Endothelial cell of umbilical vein (primary cell): ENCODE results near the gene ANKRD18B. TPM values are rescaled to one million over a fixed set of nuclear protein-coding genes. Genes with fewer than 3 reads are reported as not detected.
"Not testable (repeated sequence)": the region's sequence is repeated elsewhere in the genome, so short reads cannot be mapped to it uniquely, and the experiment has no call there.

Source experiments
- BruUV-seq: library from RNA; stranded (reverse); fragments of 400-500 nt; replicated peaks from 2 replicates; lab custom pipeline; 2021; lab: Mats Ljungman, UMichigan
- CTCF ChIA-PET: fragments of 300-600, 350-600 bp; sonication (Branson Sonifier 250); formaldehyde crosslinking; loops from one replicate; lab custom pipeline; 2021; ENCODE audit warnings: antibody characterized with exemption, inconsistent platforms; lab: Charles Lee
- POLR2A ChIA-PET: fragments of 300-600, 350-600 bp; sonication (Branson Sonifier 250); formaldehyde crosslinking; loops from one replicate; lab custom pipeline; 2021; ENCODE audit warnings: antibody characterized with exemption, inconsistent platforms; lab: Charles Lee
- DNase-seq: peaks from one replicate; pipeline ENCODE4 v3.0.0-alpha.2; 2011; ENCODE audit warnings: low read depth, low spot score
- FAIRE-seq: peaks from 2 replicates; lab custom pipeline; 2011; peaks lifted over from hg19 to GRCh38; lab: Jason Lieb, UNC
- H2AFZ ChIP-seq: 2 replicates; pipeline ENCODE4 v1.6.0; 2012; ENCODE audit warnings: low read depth, low read length, control low read depth, inconsistent platforms
- H3K27ac ChIP-seq: 2 replicates; pipeline ENCODE4 v1.5.1; 2011; ENCODE audit warnings: low read depth, mild to moderate bottlenecking, control low read depth, low read length, moderate library complexity; ENCODE audit not compliant: insufficient read depth
- H3K27me3 ChIP-seq, 2 experiments: 2 replicates each; pipeline versions ENCODE4 v1.6.0 to v1.6.1; 2011; ENCODE audit warnings: low read length in 2 of 2, mixed read lengths in 1 of 2; ENCODE audit not compliant: control insufficient read depth in 2 of 2, insufficient read depth in 2 of 2
- H3K36me3 ChIP-seq, 2 experiments: 2 replicates in 1 of 2; 3 replicates in 1 of 2; pipeline ENCODE4 v1.5.1; 2011; ENCODE audit warnings: low read length in 2 of 2, mild to moderate bottlenecking in 1 of 2, moderate library complexity in 1 of 2; ENCODE audit not compliant: control insufficient read depth in 2 of 2, insufficient read depth in 2 of 2; ENCODE audit errors: extremely low read depth in 1 of 2
- H3K4me1 ChIP-seq: 3 replicates; pipeline ENCODE4 v1.5.1; 2011; ENCODE audit warnings: mild to moderate bottlenecking, low read length; ENCODE audit not compliant: control insufficient read depth, insufficient read depth; ENCODE audit errors: extremely low read depth
- H3K4me2 ChIP-seq: 2 replicates; pipeline ENCODE4 v1.6.1; 2011; ENCODE audit warnings: low read length, control low read depth, mixed read lengths; ENCODE audit not compliant: insufficient read depth
- H3K4me3 ChIP-seq, 3 experiments: fragments of 200-600 bp in 1 of 3; sonication (generic), shearing (Covaris generic) in 1 of 3; replicated peaks in 1 of 3; 2 replicates each; pipeline ENCODE4 v1.5.1; 2011 to 2016; ENCODE audit warnings: control low read depth in 3 of 3, low read length in 3 of 3, mild to moderate bottlenecking in 2 of 3, inconsistent platforms in 1 of 3, low read depth in 1 of 3, moderate library complexity in 1 of 3; ENCODE audit not compliant: insufficient read depth in 1 of 3
- H3K79me2 ChIP-seq: 2 replicates; pipeline ENCODE4 v1.6.0; 2012; ENCODE audit warnings: low read length, inconsistent platforms; ENCODE audit not compliant: control insufficient read depth, insufficient read depth
- H3K9ac ChIP-seq: replicated peaks from 2 replicates; pipeline ENCODE3; 2011; ENCODE audit warnings: low read length, control low read depth; ENCODE audit not compliant: insufficient read depth; ENCODE audit errors: extremely low read depth
- H3K9me1 ChIP-seq: replicated peaks from 3 replicates; pipeline ENCODE4 v1.6.0; 2011; ENCODE audit warnings: mild to moderate bottlenecking, low read length; ENCODE audit not compliant: control insufficient read depth, insufficient read depth; ENCODE audit errors: extremely low read depth
- H3K9me3 ChIP-seq: replicated peaks from 2 replicates; pipeline ENCODE4 v1.5.1; 2012; ENCODE audit warnings: low read length, inconsistent platforms; ENCODE audit not compliant: control insufficient read depth, insufficient read depth
- H4K20me1 ChIP-seq: replicated peaks from 2 replicates; pipeline ENCODE3; 2011; ENCODE audit warnings: mild to moderate bottlenecking, low read length; ENCODE audit not compliant: control insufficient read depth, insufficient read depth; ENCODE audit errors: extremely low read depth
- CTCF ChIP-seq, 2 donors: IDR thresholded peaks; 1 replicate in 1 of 2; 2 replicates in 1 of 2; pipeline ENCODE4 v1.5.1; 2011; ENCODE audit warnings: low read length in 2 of 2, mild to moderate bottlenecking in 2 of 2, moderate library complexity in 2 of 2, control low read depth in 1 of 2, inconsistent platforms in 1 of 2, low read depth in 1 of 2; ENCODE audit not compliant: insufficient read depth in 1 of 2; ENCODE audit errors: extremely low read depth in 1 of 2
- EZH2 ChIP-seq: IDR thresholded peaks from 2 replicates; pipeline ENCODE4 v1.6.1; 2012; ENCODE audit warnings: borderline replicate concordance, low read depth, mild to moderate bottlenecking, moderate library complexity, low read length, inconsistent platforms; ENCODE audit not compliant: severe bottlenecking
- FOS ChIP-seq: IDR thresholded peaks from 2 replicates; pipeline ENCODE4 v1.6.1; 2011; ENCODE audit warnings: mild to moderate bottlenecking, low read length, moderate library complexity, borderline replicate concordance; ENCODE audit not compliant: insufficient read depth
- GATA2 ChIP-seq: IDR thresholded peaks from 2 replicates; pipeline ENCODE4 v1.7.0; 2011; ENCODE audit warnings: low read depth, mild to moderate bottlenecking, moderate library complexity, mixed read lengths, low read length; ENCODE audit not compliant: insufficient read length, insufficient read depth
- JUN ChIP-seq: IDR thresholded peaks from 2 replicates; pipeline ENCODE4 v1.6.1; 2011; ENCODE audit warnings: borderline replicate concordance, low read depth; ENCODE audit not compliant: insufficient read length, insufficient read depth
- MAX ChIP-seq: IDR thresholded peaks from 2 replicates; pipeline ENCODE4 v1.6.1; 2011; ENCODE audit not compliant: insufficient read depth, insufficient read length
- MYC ChIP-seq: IDR thresholded peaks from one replicate; pipeline ENCODE4 v1.6.1; 2011; ENCODE audit warnings: mild to moderate bottlenecking, low read depth, low read length
- POLR2A ChIP-seq: IDR thresholded peaks from 2 replicates; pipeline ENCODE4 v1.6.1; 2012; ENCODE audit warnings: low read depth, mild to moderate bottlenecking, control low read depth, low read length
- POLR2AphosphoS5 ChIP-seq: IDR thresholded peaks from 2 replicates; pipeline ENCODE4 v1.6.1; 2012; ENCODE audit warnings: low read depth, mild to moderate bottlenecking, control low read depth, low read length, moderate library complexity; ENCODE audit not compliant: insufficient read depth
- dilution Hi-C: fragments of 300-500 bp; cut with MboI; formaldehyde crosslinking; loops from one replicate; pipeline ENCODE4 v1.15.0; 2019; ENCODE audit warnings: low sequenced_read_pairs; ENCODE audit not compliant: extremely low pct_ligation_motif_present
- intact Hi-C: fragments of 100-400 bp; cut with micrococcal nuclease; formaldehyde crosslinking; loops from one replicate; pipeline ENCODE4 v1.10.0; 2022
- polyA plus RNA-seq, 4 experiments: library from polyadenylated mRNA; depleted of rRNA in 3 of 4; stranded (reverse) in 3 of 4; unstranded in 1 of 4; fragments of >200 nt; gene quantifications; 2 replicates each; pipeline versions ENCODE4 v1.2.1 to v1.2.3, GENCODE V29; 2011 to 2012; ENCODE audit warnings: missing spikeins in 1 of 4
- total RNA-seq: library from RNA; stranded (reverse); gene quantifications from 2 replicates; pipeline ENCODE4 v1.2.3, GENCODE V29; 2021

The ANKRD18B gene
- total and polyA plus RNA-seq, 2 donors (not counting 3 experiments of a cell fraction or from before 2014, with no cell fraction given): 1.4 to 10.9 TPM

GRCh38 chr9:33614001-33614687, 90.1 kb downstream of the ANKRD18B start:
- no TSS peak for BruUV-seq
- H3K9me3 ChIP-seq: no peaks in the 10 kb centered on the region
- no peak overlapping the region for H3K4me2 ChIP-seq
- DNase-seq: no peak
- no peaks in the 10 kb centered on the region for H3K4me1 ChIP-seq
- no peak for TF ChIP-seq JUN
- TF ChIP-seq POLR2A: no peak
- TF ChIP-seq POLR2AphosphoS5: no peak
- no peak for TF ChIP-seq MAX
- TF ChIP-seq CTCF (IDR thresholded peaks at IDR 0.05; ENCODE audit: extremely low read depth in 1 of 2, insufficient read depth in 1 of 2, low read depth in 1 of 2, low read length in 2 of 2): no peak
- no peak for TF ChIP-seq GATA2
- no peak for TF ChIP-seq EZH2
- TF ChIP-seq MYC: no peak
- no peak for TF ChIP-seq FOS
- H4K20me1 ChIP-seq: no peaks in the 10 kb centered on the region
- no peak overlapping the region for H3K4me3 ChIP-seq
- peaks cover 19 to 20% of the 10 kb centered on the region in 2 experiments for H3K27me3 ChIP-seq
- dilution Hi-C loops (no loop called here), intact Hi-C loops (no loop called here)
- no peaks in the 10 kb centered on the region for H3K79me2 ChIP-seq
- POLR2A ChIA-PET: no interaction called here
- no peak overlapping the region for H3K27ac ChIP-seq
- H3K36me3 ChIP-seq: no peaks in the 10 kb centered on the region
- no peaks in the 10 kb centered on the region for H3K9me1 ChIP-seq
- CTCF ChIA-PET: interaction anchor here (1.3 kb wide), 1 partner anchor 10 kb away, joined by 3 read pairs; no protein-coding TSS in a partner anchor
- no peak overlapping the region for H2AFZ ChIP-seq
- FAIRE-seq: no peak
- no peak overlapping the region for H3K9ac ChIP-seq

GRCh38 chr9:33618370-33618769, 94.3 kb downstream of the ANKRD18B start:
- H3K9me3 ChIP-seq, DNase-seq, H3K9ac ChIP-seq, BruUV-seq, H3K79me2 ChIP-seq, POLR2A ChIA-PET, H3K4me2 ChIP-seq, dilution Hi-C loops, H2AFZ ChIP-seq, H3K4me3 ChIP-seq, H3K36me3 ChIP-seq, H3K9me1 ChIP-seq, H3K27ac ChIP-seq, H4K20me1 ChIP-seq, FAIRE-seq, intact Hi-C loops, H3K27me3 ChIP-seq, H3K4me1 ChIP-seq: not testable (repeated sequence)
- CTCF ChIA-PET: interaction anchor here (0.6 to 12.4 kb wide), 4 partner anchors 11 to 203 kb away, joined by 3 to 561 read pairs (median 6); no protein-coding TSS in a partner anchor
